ENCODE measurements around the gene PYCARD. TPM values are rescaled to one million over a fixed set of nuclear protein-coding genes. Genes with fewer than 3 reads are reported as not detected.

Gene PYCARD
- total RNA-seq, 1 donor from 2014 or later, result 38.6 TPM

GRCh38 chr16:31192856-31193642 is 9.5 kb downstream of the PYCARD start:
- Histone ChIP-seq H3K27me3 (ENCODE audit: control insufficient read depth, insufficient read depth, low read length) (no peaks in the 10 kb centered on the region), H3K36me3 (ENCODE audit: control insufficient read depth, insufficient read depth, low read length) (peaks cover 9% of the 10 kb centered on the region), H3K4me3 (ENCODE audit: low read depth, low read length) (no peak overlapping the region)
- no peak for DNase-seq (ENCODE audit: low read depth)
- TF ChIP-seq, protein P1, sequence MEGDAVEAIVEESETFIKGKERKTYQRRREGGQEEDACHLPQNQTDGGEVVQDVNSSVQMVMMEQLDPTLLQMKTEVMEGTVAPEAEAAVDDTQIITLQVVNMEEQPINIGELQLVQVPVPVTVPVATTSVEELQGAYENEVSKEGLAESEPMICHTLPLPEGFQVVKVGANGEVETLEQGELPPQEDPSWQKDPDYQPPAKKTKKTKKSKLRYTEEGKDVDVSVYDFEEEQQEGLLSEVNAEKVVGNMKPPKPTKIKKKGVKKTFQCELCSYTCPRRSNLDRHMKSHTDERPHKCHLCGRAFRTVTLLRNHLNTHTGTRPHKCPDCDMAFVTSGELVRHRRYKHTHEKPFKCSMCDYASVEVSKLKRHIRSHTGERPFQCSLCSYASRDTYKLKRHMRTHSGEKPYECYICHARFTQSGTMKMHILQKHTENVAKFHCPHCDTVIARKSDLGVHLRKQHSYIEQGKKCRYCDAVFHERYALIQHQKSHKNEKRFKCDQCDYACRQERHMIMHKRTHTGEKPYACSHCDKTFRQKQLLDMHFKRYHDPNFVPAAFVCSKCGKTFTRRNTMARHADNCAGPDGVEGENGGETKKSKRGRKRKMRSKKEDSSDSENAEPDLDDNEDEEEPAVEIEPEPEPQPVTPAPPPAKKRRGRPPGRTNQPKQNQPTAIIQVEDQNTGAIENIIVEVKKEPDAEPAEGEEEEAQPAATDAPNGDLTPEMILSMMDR (IDR thresholded peaks at IDR 0.05; ENCODE audit: insufficient read depth, low read length, poor library complexity, severe bottlenecking), result no peak

- TF ChIP-seq, protein P1 (IDR thresholded peaks at IDR 0.05; ENCODE audit: insufficient read depth, low read length, poor library complexity, severe bottlenecking), result no peak
- peaks cover 13% of the 10 kb centered on the region for H3K36me3 ChIP-seq (ENCODE audit: control insufficient read depth, insufficient read depth, low read length)
Observed at GRCh38 chr16:31191697-31192428, 10.7 kb downstream of the PYCARD start.

GRCh38 chr16:31190818-31191444 is 11.6 kb downstream of the PYCARD start:
- peaks cover 13% of the 10 kb centered on the region for H3K36me3 ChIP-seq (ENCODE audit: control insufficient read depth, insufficient read depth, low read length)
- no peaks in the 10 kb centered on the region for H3K27me3 ChIP-seq (ENCODE audit: control insufficient read depth, insufficient read depth, low read length)
- TF ChIP-seq, protein P1 (IDR thresholded peaks at IDR 0.05; ENCODE audit: insufficient read depth, low read length, poor library complexity, severe bottlenecking), result no peak
- H3K4me3 ChIP-seq (ENCODE audit: low read depth, low read length), result no peak overlapping the region
- DNase-seq (ENCODE audit: low read depth), result no peak

More at GRCh38 chr16:31191697-31192428, 10.7 kb downstream of the PYCARD start:
- H3K4me3 ChIP-seq (ENCODE audit: low read depth, low read length), result no peak overlapping the region
- no peak for DNase-seq (ENCODE audit: low read depth)
- no peaks in the 10 kb centered on the region for H3K27me3 ChIP-seq (ENCODE audit: control insufficient read depth, insufficient read depth, low read length)

DNA sequence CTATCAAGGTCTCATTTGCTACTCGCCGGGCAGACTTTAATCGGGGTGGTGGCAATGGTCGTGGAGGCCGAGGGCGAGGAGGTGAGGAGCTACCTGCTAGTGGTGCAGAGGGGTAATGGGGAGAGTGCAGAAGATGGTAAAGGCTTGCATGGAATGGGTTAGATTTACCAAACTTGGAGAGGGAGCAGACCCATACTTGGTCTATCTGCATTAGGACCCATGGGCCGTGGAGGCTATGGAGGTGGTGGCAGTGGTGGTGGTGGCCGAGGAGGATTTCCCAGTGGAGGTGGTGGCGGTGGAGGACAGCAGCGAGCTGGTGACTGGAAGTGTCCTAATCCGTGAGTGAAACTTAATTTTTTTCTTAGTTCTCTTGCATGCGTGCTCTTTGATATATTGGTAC is 12.5 kb downstream of the PYCARD start:
- TF ChIP-seq, protein P1 (IDR thresholded peaks at IDR 0.05; ENCODE audit: insufficient read depth, low read length, poor library complexity, severe bottlenecking), result no peak
- Histone ChIP-seq H3K4me3 (ENCODE audit: low read depth, low read length) (no peak overlapping the region), H3K27me3 (ENCODE audit: control insufficient read depth, insufficient read depth, low read length) (no peaks in the 10 kb centered on the region), H3K36me3 (ENCODE audit: control insufficient read depth, insufficient read depth, low read length) (peaks cover 15% of the 10 kb centered on the region)
- no peak for DNase-seq (ENCODE audit: low read depth)

- Histone ChIP-seq H3K4me3 (ENCODE audit: low read depth, low read length) (no peak overlapping the region), H3K27me3 (ENCODE audit: control insufficient read depth, insufficient read depth, low read length) (no peaks in the 10 kb centered on the region), H3K36me3 (ENCODE audit: control insufficient read depth, insufficient read depth, low read length) (peaks cover 12% of the 10 kb centered on the region)
- DNase-seq (ENCODE audit: low read depth), result no peak
- TF ChIP-seq, protein P1 (IDR thresholded peaks at IDR 0.05; ENCODE audit: insufficient read depth, low read length, poor library complexity, severe bottlenecking), result no peak
Observed at GRCh38 chr16:31189412-31189778, 13.2 kb downstream of the PYCARD start.

Data from kidney epithelial cell (primary cell).